Lower leg skin (tissue), 4 donors: ENCODE data around the gene TRIP10. TPM values are rescaled to one million over a fixed set of nuclear protein-coding genes. Genes with fewer than 3 reads are reported as not detected.

ENCODE experiments used
- DNase-seq, 2 donors: peaks; one replicate each; pipeline ENCODE4 v3.0.0-alpha.2; 2019; ENCODE audit warnings: low spot score in 2 of 2
- H3K4me3 ChIP-seq: fragments of 200-600 bp; sonication (generic); 2 replicates; pipeline ENCODE4 v1.5.1; 2017; ENCODE audit warnings: mild to moderate bottlenecking, low read depth; ENCODE audit not compliant: poor library complexity, severe bottlenecking
- POLR2A ChIP-seq, 2 donors: fragments of 450-650 bp; IDR thresholded peaks; one replicate each; pipeline ENCODE4 v1.6.1; 2016 to 2017; ENCODE audit warnings: antibody characterized with exemption in 2 of 2, mild to moderate bottlenecking in 1 of 2, moderate library complexity in 1 of 2
- WGBS, 2 donors: methylation state at CpG; one replicate each; pipeline ENCODE4 v1.1.5; 2018; 5-methylcytosine and 5-hydroxymethylcytosine counted together
- intact Hi-C: fragments of 100-400 bp; cut with DNase I; formaldehyde crosslinking; loops from one replicate; pipeline ENCODE4 v1.15.0; 2023; ENCODE audit warnings: low total_unique reads
- total RNA-seq, 4 donors: library from RNA; depleted of rRNA; stranded (reverse); fragments of >200 nt; gene quantifications; one replicate each; pipeline ENCODE4 v1.1.0, GENCODE V29; 2016
- TF ChIP-seq, protein P1 (sequence below), 3 donors: fragments of 450-650 bp; IDR thresholded peaks; one replicate each; pipeline ENCODE4 v1.5.1; 2016; ENCODE audit warnings: antibody characterized with exemption in 3 of 3, mild to moderate bottlenecking in 3 of 3, moderate library complexity in 2 of 3

TRIP10 gene
- total RNA-seq, 4 donors from 2014 or later = 41.2 to 60.2 (median 46.5) TPM

GRCh38 chr19:6693681-6694080 lies 45.8 kb upstream of the TRIP10 start:
- intact Hi-C loops = no loop called here
- DNase-seq = no peak
- H3K4me3 ChIP-seq = no peak overlapping the region
- 73 to 79% methylated on average over 6 to 7 of the region's 7 CpGs for WGBS, 2 donors
- TF ChIP-seq, protein P1, sequence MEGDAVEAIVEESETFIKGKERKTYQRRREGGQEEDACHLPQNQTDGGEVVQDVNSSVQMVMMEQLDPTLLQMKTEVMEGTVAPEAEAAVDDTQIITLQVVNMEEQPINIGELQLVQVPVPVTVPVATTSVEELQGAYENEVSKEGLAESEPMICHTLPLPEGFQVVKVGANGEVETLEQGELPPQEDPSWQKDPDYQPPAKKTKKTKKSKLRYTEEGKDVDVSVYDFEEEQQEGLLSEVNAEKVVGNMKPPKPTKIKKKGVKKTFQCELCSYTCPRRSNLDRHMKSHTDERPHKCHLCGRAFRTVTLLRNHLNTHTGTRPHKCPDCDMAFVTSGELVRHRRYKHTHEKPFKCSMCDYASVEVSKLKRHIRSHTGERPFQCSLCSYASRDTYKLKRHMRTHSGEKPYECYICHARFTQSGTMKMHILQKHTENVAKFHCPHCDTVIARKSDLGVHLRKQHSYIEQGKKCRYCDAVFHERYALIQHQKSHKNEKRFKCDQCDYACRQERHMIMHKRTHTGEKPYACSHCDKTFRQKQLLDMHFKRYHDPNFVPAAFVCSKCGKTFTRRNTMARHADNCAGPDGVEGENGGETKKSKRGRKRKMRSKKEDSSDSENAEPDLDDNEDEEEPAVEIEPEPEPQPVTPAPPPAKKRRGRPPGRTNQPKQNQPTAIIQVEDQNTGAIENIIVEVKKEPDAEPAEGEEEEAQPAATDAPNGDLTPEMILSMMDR (IDR thresholded peaks at IDR 0.05) = no peak

DNA sequence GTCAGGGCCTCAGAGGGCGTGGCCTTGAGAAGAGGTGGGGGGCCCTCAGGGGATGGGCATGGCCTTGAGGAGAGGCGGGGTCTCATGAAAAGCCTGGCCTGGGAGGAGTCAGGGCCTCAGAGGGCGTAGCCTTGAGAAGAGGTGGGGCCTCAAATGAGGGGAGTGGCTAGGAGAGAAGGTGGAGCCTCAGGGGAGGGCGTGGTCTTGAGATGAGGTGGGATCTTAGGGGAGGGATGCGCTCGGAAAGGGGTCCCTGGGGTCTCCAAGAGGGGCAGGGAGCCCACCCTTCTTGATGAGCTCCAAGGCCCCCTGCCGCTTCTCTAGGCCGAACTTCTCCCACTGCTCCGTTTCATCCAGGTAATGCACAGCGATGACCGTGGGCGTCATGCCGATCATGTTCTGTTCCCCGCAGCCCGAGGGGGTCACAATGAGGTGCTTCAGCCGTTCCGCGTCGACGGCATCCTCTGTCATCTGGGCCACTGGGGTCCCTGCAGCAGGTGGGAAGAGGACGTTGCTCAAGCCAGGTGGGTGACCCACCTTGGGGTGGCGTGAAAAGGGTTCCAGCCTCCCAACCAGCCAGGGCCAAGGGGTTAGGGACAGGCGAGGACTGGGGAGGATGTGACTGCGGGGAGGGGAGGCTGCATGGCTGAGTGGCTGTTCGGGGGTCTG lies 45.2 kb upstream of the TRIP10 start:
- intact Hi-C loops = no loop called here
- DNase-seq = no peak
- TF ChIP-seq, protein P1 (IDR thresholded peaks at IDR 0.05) = no peak
- TF ChIP-seq POLR2A (IDR thresholded peaks at IDR 0.05) = no peak
- WGBS, 2 donors = 90% methylated on average over 23 to 25 of the region's 25 CpGs
- no peak overlapping the region for H3K4me3 ChIP-seq

GRCh38 chr19:6696239-6696820 lies 43.1 kb upstream of the TRIP10 start:
- intact Hi-C loops = no loop called here
- H3K4me3 ChIP-seq = no peak overlapping the region
- WGBS, 2 donors = 72 to 81% methylated on average over 18 of the region's 18 CpGs
- no peak for TF ChIP-seq POLR2A (IDR thresholded peaks at IDR 0.05)
- TF ChIP-seq, protein P1 (IDR thresholded peaks at IDR 0.05) = no peak
- DNase-seq = no peak

DNA sequence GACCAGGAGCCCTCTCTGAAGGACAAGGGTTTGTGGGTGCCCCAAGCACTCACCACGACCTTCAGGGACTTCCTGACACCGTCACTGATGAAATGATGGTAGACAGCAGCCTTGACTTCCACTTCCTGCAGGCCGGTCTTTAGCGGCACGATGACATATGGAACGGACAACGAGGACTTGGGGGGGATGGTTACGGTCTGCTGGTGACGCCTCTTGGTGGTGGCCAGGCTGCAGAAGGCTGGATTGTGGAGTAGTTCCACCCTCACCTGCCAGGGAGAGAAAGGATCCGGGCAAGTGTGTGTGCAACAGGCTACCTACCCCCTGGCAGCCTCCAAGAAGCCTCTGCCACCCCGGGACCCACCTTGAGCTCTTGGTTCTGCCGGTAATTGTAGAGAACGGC lies 42.2 kb upstream of the TRIP10 start:
- 80 to 81% methylated on average over 13 of the region's 13 CpGs for WGBS, 2 donors
- DNase-seq = no peak
- intact Hi-C loops = no loop called here
- no peak for TF ChIP-seq POLR2A (IDR thresholded peaks at IDR 0.05)
- TF ChIP-seq, protein P1 (IDR thresholded peaks at IDR 0.05) = no peak
- H3K4me3 ChIP-seq = no peak overlapping the region

DNA sequence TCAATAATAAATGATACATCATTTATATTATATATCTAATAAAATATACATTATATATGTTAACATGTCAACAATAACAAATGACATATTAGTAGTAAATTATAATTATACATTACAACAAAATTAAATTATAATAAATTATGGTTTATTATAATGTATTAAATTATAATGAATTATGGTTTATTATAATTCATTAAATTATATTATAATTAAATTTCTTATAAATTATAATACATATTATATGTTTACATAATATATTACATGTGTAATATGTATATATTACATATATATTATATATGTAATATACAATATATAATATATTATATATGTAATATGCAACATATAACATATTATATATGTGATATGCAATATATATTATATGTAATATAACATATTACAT lies 39.5 kb upstream of the TRIP10 start:
- TF ChIP-seq, protein P1 (IDR thresholded peaks at IDR 0.05) = no peak
- TF ChIP-seq POLR2A (IDR thresholded peaks at IDR 0.05) = no peak
- no peak overlapping the region for H3K4me3 ChIP-seq
- no peak for DNase-seq
- intact Hi-C loops = no loop called here
